HCT116 (cell line): ENCODE data around the gene ERC2. TPM values are rescaled to one million over a fixed set of nuclear protein-coding genes. Genes with fewer than 3 reads are reported as not detected.

Source experiments
- ATAC-seq: fragments of 200-7000 bp; cut with Tn5 transposase; 2 replicates; pipeline ENCODE4 v1.9.1; 2020; ENCODE audit warnings: mild to moderate bottlenecking, moderate library complexity
- BruUV-seq: library from RNA; stranded (reverse); fragments of 400-500 nt; replicated peaks from 2 replicates; lab custom pipeline; 2021; lab: Mats Ljungman, UMichigan
- CTCF ChIA-PET: fragments of 300-600 bp; sonication (Branson Sonifier 250); formaldehyde crosslinking; loops from one replicate; lab custom pipeline; 2021; ENCODE audit warnings: antibody characterized with exemption; lab: Charles Lee
- POLR2A ChIA-PET: fragments of 300-600, 350-600 bp; sonication (Branson Sonifier 250); formaldehyde crosslinking; loops from one replicate; lab custom pipeline; 2021; ENCODE audit warnings: antibody characterized with exemption; lab: Charles Lee
- RAD21 ChIA-PET, 2 experiments: fragments of 300-600 bp; sonication (Branson Sonifier 250); formaldehyde crosslinking; loops; one replicate each; lab custom pipeline; 2023; ENCODE audit warnings: low total read pairs in 2 of 2; ENCODE audit not compliant: uncharacterized antibody in 2 of 2, unreplicated experiment in 2 of 2, low non-redundant PET in 1 of 2; lab: Charles Lee
- DNase-seq: peaks from one replicate; pipeline ENCODE4 v3.0.0-alpha.2; 2010; ENCODE audit warnings: low read depth, low spot score
- H2AFZ ChIP-seq: fragments of 200-600 bp; shearing (Covaris generic), sonication (generic); 2 replicates; pipeline ENCODE4 v1.6.1; 2017; ENCODE audit warnings: low read depth, mixed run types, mixed read lengths, antibody characterized with exemption, low read length; ENCODE audit not compliant: poor library complexity, severe bottlenecking
- H3K27ac ChIP-seq: 2 replicates; pipeline ENCODE4 v1.5.1; 2012; ENCODE audit warnings: low read depth, low read length
- H3K27me3 ChIP-seq: fragments of 200-600 bp; sonication (generic); 2 replicates; pipeline ENCODE4 v1.6.1; 2016; ENCODE audit warnings: mixed run types, low read length, mixed read lengths; ENCODE audit not compliant: insufficient read depth
- H3K36me3 ChIP-seq, 2 experiments: fragments of 200-500 bp in 1 of 2; fragments of 200-600 bp in 1 of 2; sonication (Bioruptor generic) in 1 of 2; sonication (generic) in 1 of 2; 2 replicates each; pipeline versions ENCODE4 v1.5.1 to v1.6.1; 2014 to 2016; ENCODE audit warnings: low read length in 2 of 2, inconsistent platforms in 1 of 2, mixed read lengths in 1 of 2, mixed run types in 1 of 2; ENCODE audit not compliant: insufficient read depth in 2 of 2, control insufficient read depth in 1 of 2
- H3K4me1 ChIP-seq, 2 experiments: fragments of 200-600 bp in 1 of 2; sonication (generic) in 1 of 2; 2 replicates each; pipeline versions ENCODE4 v1.5.1 to v1.6.1; 2012 to 2017; ENCODE audit warnings: low read length in 2 of 2, inconsistent platforms in 1 of 2, mild to moderate bottlenecking in 1 of 2, mixed read lengths in 1 of 2, mixed run types in 1 of 2, moderate library complexity in 1 of 2; ENCODE audit not compliant: insufficient read depth in 2 of 2, control insufficient read depth in 1 of 2
- H3K4me2 ChIP-seq: fragments of 200-600 bp; sonication (generic); 2 replicates; pipeline ENCODE4 v1.6.1; 2017; ENCODE audit warnings: mixed run types, low read length, mixed read lengths
- H3K4me3 ChIP-seq, 2 experiments: fragments of 200-600 bp in 1 of 2; sonication (generic) in 1 of 2; replicated peaks in 1 of 2; 2 replicates each; pipeline ENCODE4 v1.5.1; 2011 to 2016; ENCODE audit warnings: low read length in 2 of 2, control low read depth in 1 of 2, low read depth in 1 of 2, mild to moderate bottlenecking in 1 of 2, mixed read lengths in 1 of 2, mixed run types in 1 of 2
- H3K79me2 ChIP-seq: fragments of 200-600 bp; sonication (generic); 2 replicates; pipeline ENCODE4 v1.6.1; 2017; ENCODE audit warnings: mild to moderate bottlenecking, mixed run types, low read length, moderate library complexity, mixed read lengths; ENCODE audit not compliant: insufficient read depth
- H3K9ac ChIP-seq: fragments of 200-600 bp; sonication (generic); 2 replicates; pipeline ENCODE4 v1.6.1; 2016; ENCODE audit warnings: low read length, mixed read lengths
- H3K9me2 ChIP-seq: fragments of 200-600 bp; sonication (generic), shearing (Covaris generic); 2 replicates; pipeline ENCODE4 v1.6.1; 2017; ENCODE audit warnings: mixed run types, mild to moderate bottlenecking, moderate library complexity; ENCODE audit not compliant: insufficient read depth
- H3K9me3 ChIP-seq, 2 experiments: fragments of 200-500 bp in 1 of 2; fragments of 200-600 bp in 1 of 2; sonication (Bioruptor generic) in 1 of 2; sonication (generic) in 1 of 2; 2 replicates each; pipeline ENCODE4 v1.6.1; 2014 to 2017; ENCODE audit warnings: low read length in 2 of 2, mixed read lengths in 2 of 2, inconsistent platforms in 1 of 2, low read depth in 1 of 2, mild to moderate bottlenecking in 1 of 2, mixed run types in 1 of 2, moderate library complexity in 1 of 2; ENCODE audit not compliant: control insufficient read depth in 1 of 2, insufficient read depth in 1 of 2
- H4K20me1 ChIP-seq: fragments of 200-600 bp; sonication (generic), shearing (Covaris generic); 2 replicates; pipeline ENCODE4 v1.6.1; 2017; ENCODE audit warnings: mixed run types, mild to moderate bottlenecking, moderate library complexity; ENCODE audit not compliant: insufficient read depth
- CBX3 ChIP-seq: IDR thresholded peaks from 2 replicates; pipeline ENCODE4 v1.6.1; 2012; ENCODE audit warnings: low read depth
- CEBPB ChIP-seq: IDR thresholded peaks from 2 replicates; pipeline ENCODE4 v1.6.1; 2012; ENCODE audit warnings: low read depth
- EGR1 ChIP-seq: IDR thresholded peaks from 2 replicates; pipeline ENCODE4 v1.6.1; 2012; ENCODE audit warnings: low read depth
- ELF1 ChIP-seq: IDR thresholded peaks from 2 replicates; pipeline ENCODE4 v1.6.1; 2012; ENCODE audit warnings: low read depth, borderline replicate concordance
- EZH2 ChIP-seq: fragments of 200-600 bp; sonication (generic); IDR thresholded peaks from 2 replicates; pipeline ENCODE4 v1.6.1; 2017; ENCODE audit warnings: antibody characterized with exemption, mixed run types
- EZH2phosphoT487 ChIP-seq: fragments of 200-600 bp; IDR thresholded peaks from 2 replicates; pipeline ENCODE4 v1.6.1; 2018; ENCODE audit warnings: antibody characterized with exemption, borderline replicate concordance
- FOSL1 ChIP-seq: IDR thresholded peaks from 2 replicates; pipeline ENCODE4 v1.6.1; 2012; ENCODE audit warnings: low read depth
- JUND ChIP-seq: IDR thresholded peaks from 2 replicates; pipeline ENCODE4 v1.6.1; 2012
- POLR2AphosphoS5 ChIP-seq: IDR thresholded peaks from 2 replicates; pipeline ENCODE4 v1.6.1; 2011; ENCODE audit warnings: mild to moderate bottlenecking, low read depth, low read length, moderate library complexity
- RAD21 ChIP-seq: IDR thresholded peaks from 2 replicates; pipeline ENCODE4 v1.6.1; 2012; ENCODE audit warnings: low read depth, mild to moderate bottlenecking
- SIN3A ChIP-seq: IDR thresholded peaks from 2 replicates; pipeline ENCODE4 v1.6.1; 2012; ENCODE audit warnings: low read depth
- SP1 ChIP-seq: IDR thresholded peaks from 2 replicates; pipeline ENCODE4 v1.6.1; 2012; ENCODE audit warnings: low read depth
- SRF ChIP-seq: IDR thresholded peaks from 2 replicates; pipeline ENCODE4 v1.6.1; 2012; ENCODE audit warnings: low read depth
- YY1 ChIP-seq: IDR thresholded peaks from 2 replicates; pipeline ENCODE4 v1.6.1; 2011; ENCODE audit warnings: low read length, low read depth, moderate library complexity, mild to moderate bottlenecking; ENCODE audit not compliant: insufficient replicate concordance; ENCODE audit errors: extremely low read depth
- ZNF274 ChIP-seq: fragments of 200-500 bp; sonication (Bioruptor generic); IDR thresholded peaks from 2 replicates; pipeline ENCODE4 v1.6.1; 2014; ENCODE audit warnings: mild to moderate bottlenecking, low read depth, low read length, inconsistent platforms
- intact Hi-C: fragments of 100-400 bp; cut with micrococcal nuclease; formaldehyde crosslinking; loops from 2 replicates; pipeline ENCODE4 v1.10.0; 2022
- total RNA-seq: library from RNA; stranded (reverse); gene quantifications from one replicate; pipeline ENCODE4 v1.2.1, GENCODE V29; 2021; ENCODE audit not compliant: unreplicated experiment
- TF ChIP-seq, protein P1 (sequence below): IDR thresholded peaks from 2 replicates; pipeline ENCODE4 v1.6.1; 2012; ENCODE audit warnings: low read depth
- TF ChIP-seq, protein P2 (sequence below): IDR thresholded peaks from 2 replicates; pipeline ENCODE4 v1.6.1; 2012
- TF ChIP-seq, protein P3 (sequence below): IDR thresholded peaks from 2 replicates; pipeline ENCODE4 v1.6.1; 2012
- TF ChIP-seq, protein P4 (sequence below): IDR thresholded peaks from 2 replicates; pipeline ENCODE4 v1.6.1; 2011; ENCODE audit warnings: mild to moderate bottlenecking, low read length, moderate library complexity; ENCODE audit not compliant: insufficient replicate concordance; ENCODE audit errors: extremely low read depth
- TF ChIP-seq, protein P5 (sequence below), 3 experiments: fragments of 200-600 bp in 1 of 3; sonication (generic) in 1 of 3; IDR thresholded peaks in 2 of 3; conservative IDR thresholded peaks in 1 of 3; 2 replicates each; pipeline ENCODE4 v1.5.1; 2012 to 2017; ENCODE audit warnings: low read depth in 2 of 3, low read length in 2 of 3, antibody characterized with exemption in 1 of 3, borderline replicate concordance in 1 of 3, control low read depth in 1 of 3, mild to moderate bottlenecking in 1 of 3, mixed read lengths in 1 of 3, mixed run types in 1 of 3, moderate library complexity in 1 of 3; ENCODE audit not compliant: insufficient read depth in 1 of 3

The ERC2 gene
- total RNA-seq, 1 experiment from 2014 or later: not detected

DNA sequence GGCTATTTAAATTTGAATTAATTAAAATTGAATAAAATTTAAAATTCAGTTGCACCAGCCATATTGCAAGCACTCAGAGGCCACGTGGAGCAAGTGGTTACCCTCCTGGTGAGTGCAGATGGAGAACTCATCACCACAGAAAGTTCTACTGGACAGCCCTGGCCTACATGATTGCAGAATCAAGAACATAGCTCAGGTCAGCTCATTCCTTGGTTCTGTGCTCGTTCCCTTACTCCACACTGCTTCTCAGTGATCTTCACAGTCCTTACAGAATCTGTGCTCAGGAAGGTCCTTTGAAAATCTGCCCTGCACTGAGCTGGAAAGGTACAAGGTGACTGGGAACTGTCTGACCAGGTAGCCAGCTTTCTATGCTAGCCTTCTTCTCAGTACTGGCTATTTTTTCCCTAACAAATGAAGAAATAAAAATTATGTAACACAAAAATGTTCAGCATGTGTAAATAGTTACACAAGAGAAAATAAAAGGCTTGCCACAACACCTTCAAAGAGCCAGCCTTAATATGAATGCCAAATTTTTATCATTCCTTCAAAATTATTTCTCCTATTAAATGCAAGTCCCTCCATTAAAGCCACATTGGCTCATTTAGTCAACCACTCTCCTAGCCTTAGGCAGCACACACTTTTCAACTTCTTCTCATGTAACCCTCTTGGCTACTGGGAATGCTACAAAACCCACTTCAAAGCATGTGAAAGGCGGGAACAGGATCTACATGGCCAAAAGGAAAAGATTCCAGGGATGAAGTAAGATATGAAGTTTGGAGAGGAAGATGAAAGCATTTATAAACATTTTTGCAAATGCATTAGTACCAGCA is 654.8 kb downstream of the ERC2 start:
- no peaks in the 10 kb centered on the region for H3K36me3 ChIP-seq
- H3K9me2 ChIP-seq: no peaks in the 10 kb centered on the region
- no peak overlapping the region for H3K4me2 ChIP-seq
- no peak for TF ChIP-seq ZNF274
- TF ChIP-seq CBX3: no peak
- TF ChIP-seq, protein P1, sequence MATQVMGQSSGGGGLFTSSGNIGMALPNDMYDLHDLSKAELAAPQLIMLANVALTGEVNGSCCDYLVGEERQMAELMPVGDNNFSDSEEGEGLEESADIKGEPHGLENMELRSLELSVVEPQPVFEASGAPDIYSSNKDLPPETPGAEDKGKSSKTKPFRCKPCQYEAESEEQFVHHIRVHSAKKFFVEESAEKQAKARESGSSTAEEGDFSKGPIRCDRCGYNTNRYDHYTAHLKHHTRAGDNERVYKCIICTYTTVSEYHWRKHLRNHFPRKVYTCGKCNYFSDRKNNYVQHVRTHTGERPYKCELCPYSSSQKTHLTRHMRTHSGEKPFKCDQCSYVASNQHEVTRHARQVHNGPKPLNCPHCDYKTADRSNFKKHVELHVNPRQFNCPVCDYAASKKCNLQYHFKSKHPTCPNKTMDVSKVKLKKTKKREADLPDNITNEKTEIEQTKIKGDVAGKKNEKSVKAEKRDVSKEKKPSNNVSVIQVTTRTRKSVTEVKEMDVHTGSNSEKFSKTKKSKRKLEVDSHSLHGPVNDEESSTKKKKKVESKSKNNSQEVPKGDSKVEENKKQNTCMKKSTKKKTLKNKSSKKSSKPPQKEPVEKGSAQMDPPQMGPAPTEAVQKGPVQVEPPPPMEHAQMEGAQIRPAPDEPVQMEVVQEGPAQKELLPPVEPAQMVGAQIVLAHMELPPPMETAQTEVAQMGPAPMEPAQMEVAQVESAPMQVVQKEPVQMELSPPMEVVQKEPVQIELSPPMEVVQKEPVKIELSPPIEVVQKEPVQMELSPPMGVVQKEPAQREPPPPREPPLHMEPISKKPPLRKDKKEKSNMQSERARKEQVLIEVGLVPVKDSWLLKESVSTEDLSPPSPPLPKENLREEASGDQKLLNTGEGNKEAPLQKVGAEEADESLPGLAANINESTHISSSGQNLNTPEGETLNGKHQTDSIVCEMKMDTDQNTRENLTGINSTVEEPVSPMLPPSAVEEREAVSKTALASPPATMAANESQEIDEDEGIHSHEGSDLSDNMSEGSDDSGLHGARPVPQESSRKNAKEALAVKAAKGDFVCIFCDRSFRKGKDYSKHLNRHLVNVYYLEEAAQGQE: no peak
- no peak for TF ChIP-seq SRF
- TF ChIP-seq, protein P2, sequence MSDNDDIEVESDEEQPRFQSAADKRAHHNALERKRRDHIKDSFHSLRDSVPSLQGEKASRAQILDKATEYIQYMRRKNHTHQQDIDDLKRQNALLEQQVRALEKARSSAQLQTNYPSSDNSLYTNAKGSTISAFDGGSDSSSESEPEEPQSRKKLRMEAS: no peak
- no peak for TF ChIP-seq JUND
- no peak for TF ChIP-seq EGR1
- no peak for TF ChIP-seq YY1
- no peak for TF ChIP-seq EZH2phosphoT487
- no peak for TF ChIP-seq SP1
- no peak for TF ChIP-seq POLR2AphosphoS5
- TF ChIP-seq, protein P3, sequence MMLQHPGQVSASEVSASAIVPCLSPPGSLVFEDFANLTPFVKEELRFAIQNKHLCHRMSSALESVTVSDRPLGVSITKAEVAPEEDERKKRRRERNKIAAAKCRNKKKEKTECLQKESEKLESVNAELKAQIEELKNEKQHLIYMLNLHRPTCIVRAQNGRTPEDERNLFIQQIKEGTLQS: no peak
- no peak for TF ChIP-seq FOSL1
- TF ChIP-seq ELF1: no peak
- TF ChIP-seq, protein P4, sequence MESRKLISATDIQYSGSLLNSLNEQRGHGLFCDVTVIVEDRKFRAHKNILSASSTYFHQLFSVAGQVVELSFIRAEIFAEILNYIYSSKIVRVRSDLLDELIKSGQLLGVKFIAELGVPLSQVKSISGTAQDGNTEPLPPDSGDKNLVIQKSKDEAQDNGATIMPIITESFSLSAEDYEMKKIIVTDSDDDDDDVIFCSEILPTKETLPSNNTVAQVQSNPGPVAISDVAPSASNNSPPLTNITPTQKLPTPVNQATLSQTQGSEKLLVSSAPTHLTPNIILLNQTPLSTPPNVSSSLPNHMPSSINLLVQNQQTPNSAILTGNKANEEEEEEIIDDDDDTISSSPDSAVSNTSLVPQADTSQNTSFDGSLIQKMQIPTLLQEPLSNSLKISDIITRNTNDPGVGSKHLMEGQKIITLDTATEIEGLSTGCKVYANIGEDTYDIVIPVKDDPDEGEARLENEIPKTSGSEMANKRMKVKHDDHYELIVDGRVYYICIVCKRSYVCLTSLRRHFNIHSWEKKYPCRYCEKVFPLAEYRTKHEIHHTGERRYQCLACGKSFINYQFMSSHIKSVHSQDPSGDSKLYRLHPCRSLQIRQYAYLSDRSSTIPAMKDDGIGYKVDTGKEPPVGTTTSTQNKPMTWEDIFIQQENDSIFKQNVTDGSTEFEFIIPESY: no peak
- TF ChIP-seq SIN3A: no peak
- TF ChIP-seq CEBPB: no peak
- no peak for TF ChIP-seq EZH2
- TF ChIP-seq RAD21: no peak
- TF ChIP-seq, protein P5, sequence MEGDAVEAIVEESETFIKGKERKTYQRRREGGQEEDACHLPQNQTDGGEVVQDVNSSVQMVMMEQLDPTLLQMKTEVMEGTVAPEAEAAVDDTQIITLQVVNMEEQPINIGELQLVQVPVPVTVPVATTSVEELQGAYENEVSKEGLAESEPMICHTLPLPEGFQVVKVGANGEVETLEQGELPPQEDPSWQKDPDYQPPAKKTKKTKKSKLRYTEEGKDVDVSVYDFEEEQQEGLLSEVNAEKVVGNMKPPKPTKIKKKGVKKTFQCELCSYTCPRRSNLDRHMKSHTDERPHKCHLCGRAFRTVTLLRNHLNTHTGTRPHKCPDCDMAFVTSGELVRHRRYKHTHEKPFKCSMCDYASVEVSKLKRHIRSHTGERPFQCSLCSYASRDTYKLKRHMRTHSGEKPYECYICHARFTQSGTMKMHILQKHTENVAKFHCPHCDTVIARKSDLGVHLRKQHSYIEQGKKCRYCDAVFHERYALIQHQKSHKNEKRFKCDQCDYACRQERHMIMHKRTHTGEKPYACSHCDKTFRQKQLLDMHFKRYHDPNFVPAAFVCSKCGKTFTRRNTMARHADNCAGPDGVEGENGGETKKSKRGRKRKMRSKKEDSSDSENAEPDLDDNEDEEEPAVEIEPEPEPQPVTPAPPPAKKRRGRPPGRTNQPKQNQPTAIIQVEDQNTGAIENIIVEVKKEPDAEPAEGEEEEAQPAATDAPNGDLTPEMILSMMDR (IDR thresholded peaks at IDR 0.05 in 2 of 3, conservative IDR thresholded peaks at IDR 0.05 in 1 of 3; ENCODE audit: borderline replicate concordance in 1 of 3, insufficient read depth in 1 of 3, low read depth in 2 of 3, low read length in 2 of 3): no peak
- no peaks in the 10 kb centered on the region for H3K79me2 ChIP-seq
- POLR2A ChIA-PET: no interaction called here
- CTCF ChIA-PET: no interaction called here
- no TSS peak for BruUV-seq
- ATAC-seq (no peak), DNase-seq (no peak)
- no peaks in the 10 kb centered on the region; a peak in 2 of 4 replicates for H3K9me3 ChIP-seq
- RAD21 ChIA-PET: no interaction called here
- no peaks in the 10 kb centered on the region for H3K4me1 ChIP-seq
- no peak overlapping the region for H3K4me3 ChIP-seq
- H3K27ac ChIP-seq: no peak overlapping the region
- no peak overlapping the region for H3K9ac ChIP-seq
- intact Hi-C loops: no loop called here
- no peaks in the 10 kb centered on the region for H4K20me1 ChIP-seq
- H2AFZ ChIP-seq: no peak overlapping the region
- H3K27me3 ChIP-seq: no peaks in the 10 kb centered on the region
